ENCODE results near the gene CTU2. TPM values are rescaled to one million over a fixed set of nuclear protein-coding genes. Genes with fewer than 3 reads are reported as not detected.

Gene CTU2
- total and polyA plus RNA-seq, 2 of the 4 experiments (the other 2 are of a cell fraction), result 12.9 to 18.4 TPM

DNA sequence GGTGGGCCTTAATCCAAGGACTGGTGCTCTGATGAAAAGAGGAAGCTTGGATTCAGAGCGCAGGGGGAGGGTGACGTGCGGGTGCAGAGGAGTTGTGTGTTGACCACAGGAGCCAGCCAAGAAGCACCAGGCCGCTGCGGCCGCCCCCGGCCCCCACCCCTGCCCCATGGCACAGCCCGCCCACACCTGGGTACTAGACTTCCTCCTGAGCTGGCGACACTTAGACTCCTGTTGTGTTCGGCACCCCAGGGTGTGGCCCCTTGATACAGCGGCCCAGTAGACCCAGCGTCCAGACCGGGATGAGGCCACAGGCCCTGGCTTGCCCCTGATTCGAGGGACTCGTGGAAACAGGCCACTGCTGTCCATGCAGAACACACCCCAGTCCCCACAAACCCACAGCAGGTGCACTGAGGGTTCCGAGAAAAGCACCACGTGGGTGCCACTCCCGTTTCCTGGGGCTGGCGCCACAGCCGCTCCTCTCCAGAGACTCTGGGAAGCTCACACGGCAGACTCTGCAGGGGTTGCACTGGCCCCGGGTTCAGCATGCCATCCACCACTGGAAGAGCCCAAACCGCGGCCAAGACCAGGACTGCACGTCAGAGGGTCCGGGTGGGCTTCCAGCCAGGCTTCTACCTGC is 14.3 kb upstream of the CTU2 start:
- H4K91ac ChIP-seq (ENCODE audit: insufficient read depth, low read depth, low read length), result no peak overlapping the region
- no peak overlapping the region for H3K56ac ChIP-seq (ENCODE audit: extremely low read depth, insufficient read depth, low read length)
- H3K9me1 ChIP-seq (ENCODE audit: insufficient read depth, low read length), result no peaks in the 10 kb centered on the region
- in situ Hi-C loops (cut with MboI; ENCODE audit: low sequenced_read_pairs) (no loop called here), dilution Hi-C loops (cut with HindIII; ENCODE audit: low sequenced_read_pairs, unreplicated experiment) (no loop called here), intact Hi-C loops (cut with micrococcal nuclease) (no loop called here)
- H3K23ac ChIP-seq (ENCODE audit: low read depth, low read length), result no peak overlapping the region
- H2BK20ac ChIP-seq (ENCODE audit: low read depth, low read length), result no peak overlapping the region
- H2BK120ac ChIP-seq (ENCODE audit: low read depth, low read length), result no peak overlapping the region
- CTCF ChIA-PET, result no interaction called here
- no peak overlapping the region for H4K8ac ChIP-seq (ENCODE audit: low read depth in 2 of 2, low read length in 2 of 2)
- H3K18ac ChIP-seq (ENCODE audit: low read depth, low read length), result no peak overlapping the region
- H3K4me3 ChIP-seq (ENCODE audit: insufficient read depth, low read depth, low read length), result no peak overlapping the region
- H3K36me3 ChIP-seq (ENCODE audit: control insufficient read depth, insufficient read depth, low read length), result peaks cover 5% of the 10 kb centered on the region; the same call in 1 of the 2 replicates
- no peak overlapping the region for H3K4ac ChIP-seq (ENCODE audit: low read depth, low read length)
- no peak overlapping the region for H2BK5ac ChIP-seq (ENCODE audit: low read depth, low read length, poor library complexity, severe bottlenecking)
- TF ChIP-seq, protein P1, sequence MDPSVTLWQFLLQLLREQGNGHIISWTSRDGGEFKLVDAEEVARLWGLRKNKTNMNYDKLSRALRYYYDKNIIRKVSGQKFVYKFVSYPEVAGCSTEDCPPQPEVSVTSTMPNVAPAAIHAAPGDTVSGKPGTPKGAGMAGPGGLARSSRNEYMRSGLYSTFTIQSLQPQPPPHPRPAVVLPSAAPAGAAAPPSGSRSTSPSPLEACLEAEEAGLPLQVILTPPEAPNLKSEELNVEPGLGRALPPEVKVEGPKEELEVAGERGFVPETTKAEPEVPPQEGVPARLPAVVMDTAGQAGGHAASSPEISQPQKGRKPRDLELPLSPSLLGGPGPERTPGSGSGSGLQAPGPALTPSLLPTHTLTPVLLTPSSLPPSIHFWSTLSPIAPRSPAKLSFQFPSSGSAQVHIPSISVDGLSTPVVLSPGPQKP (IDR thresholded peaks at IDR 0.05; ENCODE audit: borderline replicate concordance, low read depth, low read length), result no peak
- no peak for TF ChIP-seq MXI1 (IDR thresholded peaks at IDR 0.05; ENCODE audit: borderline replicate concordance, low read depth, low read length)
- peaks cover 31% of the 10 kb centered on the region for H3K27me3 ChIP-seq (ENCODE audit: control insufficient read depth, insufficient read depth, low read length)
- H3K79me1 ChIP-seq (ENCODE audit: low read depth in 1 of 2, low read length in 2 of 2), result no peaks in the 10 kb centered on the region
- no peak overlapping the region for H2AK9ac ChIP-seq (replicated peaks; ENCODE audit: low read depth, low read length, poor library complexity)
- H2AFZ ChIP-seq (replicated peaks; ENCODE audit: low read length, poor library complexity), result no peak overlapping the region
- H2AK5ac ChIP-seq (ENCODE audit: low read depth, low read length), result no peak overlapping the region
- DNase-seq (no peak), ATAC-seq (ENCODE audit: low read depth) (no peak)
- POLR2A ChIA-PET (ENCODE audit: unreplicated experiment), result no interaction called here
- no TSS peak for BruUV-seq (replicated peaks)
- peaks cover under 1% of the 10 kb centered on the region; the same call in 1 of the 2 replicates for H4K20me1 ChIP-seq (ENCODE audit: insufficient read depth, low read length)
- H3K9ac ChIP-seq (ENCODE audit: low read depth, low read length), result no peak overlapping the region
- H2BK15ac ChIP-seq (ENCODE audit: low read depth, low read length), result no peak overlapping the region
- no peaks in the 10 kb centered on the region for H3K9me3 ChIP-seq (ENCODE audit: control insufficient read depth, insufficient read depth, low read length)
- WGBS, 2 experiments (ENCODE audit: extremely low coverage in 2 of 2, insufficient read length in 1 of 2), result 83% methylated on average over 5 of the region's 26 CpGs; no CpG with 5 or more reads in 1 of the 2 experiments
- no peak overlapping the region for H3K14ac ChIP-seq (replicated peaks; ENCODE audit: low read depth, low read length)
- no peak overlapping the region for H3K4me2 ChIP-seq (ENCODE audit: low read depth, low read length)
- no peaks in the 10 kb centered on the region for H3K4me1 ChIP-seq (ENCODE audit: control insufficient read depth, insufficient read depth, low read length)
- H4K5ac ChIP-seq (ENCODE audit: low read depth, low read length), result no peak overlapping the region
- no peak overlapping the region for H3K27ac ChIP-seq (ENCODE audit: insufficient read depth, low read length)

All from IMR-90 (cell line).